HepG2 (cell line): ENCODE results near the gene SREK1.

ENCODE experiments used
- ETV6 ChIP-seq: sonication (generic); formaldehyde crosslinking; conservative IDR thresholded peaks from 2 replicates; pipeline ENCODE4 v1.4.0; 2020; ENCODE audit warnings: missing genetic modification reagents
- FOSL1 ChIP-seq: sonication (generic); formaldehyde crosslinking; IDR thresholded peaks from 2 replicates; pipeline ENCODE4 v1.9.0; 2021; ENCODE audit warnings: missing genetic modification reagents, borderline replicate concordance
- MLX ChIP-seq: IDR thresholded peaks from 2 replicates; pipeline ENCODE4 v1.6.1; 2016
- SRF ChIP-seq: IDR thresholded peaks from 2 replicates; pipeline ENCODE4 v1.6.1; 2011; ENCODE audit warnings: mild to moderate bottlenecking, low read depth, low read length, moderate library complexity
- ZNF337 ChIP-seq: sonication (generic); formaldehyde crosslinking; IDR thresholded peaks from 2 replicates; pipeline ENCODE4 v1.5.1; 2020; ENCODE audit warnings: missing genetic modification reagents, low read depth, mild to moderate bottlenecking, borderline replicate concordance

GRCh38 chr5:66232275-66232674 is 88.2 kb downstream of the SREK1 start:
- no peak for TF ChIP-seq SRF
- no peak for TF ChIP-seq ZNF337 (CRISPR knock-in tag)
- no peak for TF ChIP-seq MLX (CRISPR knock-in tag)
- TF ChIP-seq FOSL1 (CRISPR knock-in tag), result no peak
- TF ChIP-seq ETV6 (CRISPR knock-in tag), result no peak
